Right lobe of liver (tissue), 6 donors: ENCODE results near the gene ITGB3BP. TPM values are rescaled to one million over a fixed set of nuclear protein-coding genes. Genes with fewer than 3 reads are reported as not detected.

Source experiments
- ATAC-seq, 4 donors: fragments of 200-7000 bp; cut with Tn5 transposase; one replicate each; pipeline ENCODE4 v1.9.1; 2020; ENCODE audit warnings: mild to moderate bottlenecking in 4 of 4, moderate library complexity in 4 of 4
- DNase-seq, 3 donors: peaks; one replicate each; pipeline ENCODE4 v3.0.0-alpha.2; 2020
- H3K27ac ChIP-seq, 3 donors: fragments of 200-600 bp; one replicate each; pipeline ENCODE4 v1.8.0; 2022
- H3K27me3 ChIP-seq, 2 donors: fragments of 200-600 bp; one replicate each; pipeline ENCODE4 v1.8.0; 2022
- H3K36me3 ChIP-seq, 4 donors: fragments of 200-600 bp; sonication (generic) in 1 of 4; one replicate each; pipeline versions ENCODE4 v1.5.1 to v1.8.0; 2017 to 2022; ENCODE audit warnings: control low read depth in 1 of 4
- H3K4me1 ChIP-seq, 4 donors: fragments of 200-600 bp; sonication (generic) in 1 of 4; one replicate each; pipeline versions ENCODE4 v1.5.1 to v1.8.0; 2017 to 2022; ENCODE audit warnings: control low read depth in 1 of 4
- H3K4me3 ChIP-seq, 3 donors: fragments of 200-600 bp; one replicate each; pipeline ENCODE4 v1.8.0; 2022
- H3K9me3 ChIP-seq, 4 donors: fragments of 200-600 bp; sonication (generic) in 1 of 4; one replicate each; pipeline versions ENCODE4 v1.5.1 to v1.8.0; 2017 to 2022; ENCODE audit warnings: control low read depth in 1 of 4
- CTCF ChIP-seq, 4 donors: fragments of 200-600 bp in 3 of 4; fragments of 450-650 bp in 1 of 4; IDR thresholded peaks; one replicate each; pipeline versions ENCODE4 v1.5.1 to v1.8.0; 2016 to 2022; ENCODE audit warnings: antibody characterized with exemption in 4 of 4, mild to moderate bottlenecking in 2 of 4
- POLR2A ChIP-seq: fragments of 450-650 bp; IDR thresholded peaks from one replicate; pipeline ENCODE4 v1.6.1; 2017; ENCODE audit warnings: antibody characterized with exemption, mild to moderate bottlenecking
- WGBS: methylation state at CpG from one replicate; pipeline ENCODE4 v1.1.6; 2018; ENCODE audit warnings: low coverage, low lambda C conversion rate; ENCODE audit not compliant: insufficient coverage; ENCODE audit errors: missing lambda C conversion rate; 5-methylcytosine and 5-hydroxymethylcytosine counted together
- intact Hi-C, 2 donors: fragments of 100-400 bp; cut with DNase I; formaldehyde crosslinking; loops; one replicate each; pipeline versions ENCODE4 v1.11.2 to v1.14.1; 2022
- total RNA-seq, 6 experiments: library from RNA; depleted of rRNA in 2 of 6; stranded (reverse); fragments of >200 nt in 2 of 6; fragmentation: NEBNext Ultra II Directional in 3 of 6; extraction: Animal tissue kit (Norgen Biotek cat#: 25700) in 3 of 6; gene quantifications; one replicate each; pipeline versions ENCODE4 v1.1.0 to v1.2.4, GENCODE V29; 2016 to 2023
- donor health status: DM: no; HTN: yes; CAD: no.
- donor health status: DM: no; HTN: no; CAD: no.
- donor health status: DM: no; HTN: no; CAD: no.
- donor health status: DM: no; HTN: yes; CAD: no.
- donor health status: DM: no; HTN: yes; CAD: no.

The ITGB3BP gene
- total RNA-seq, 6 experiments from 2014 or later: 4.3 to 10.7 (median 7.0) TPM

- 85% methylated on average over 2 of the region's 2 CpGs for WGBS
- Histone ChIP-seq H3K36me3 (peaks cover 0 to 4% (median 0%) of the 10 kb centered on the region in 4 donors), H3K9me3 (no peaks in the 10 kb centered on the region), H3K4me1 (peaks cover 0 to 5% (median 0%) of the 10 kb centered on the region in 4 donors), H3K27ac (no peak overlapping the region), H3K4me3 (no peak overlapping the region), H3K27me3 (no peaks in the 10 kb centered on the region)
- TF ChIP-seq POLR2A: no peak
- TF ChIP-seq CTCF (IDR thresholded peaks at IDR 0.05): no peak
- DNase-seq (no peak), ATAC-seq (no peak)
- intact Hi-C loops: no loop called here
These were observed 14.0 kb upstream of the ITGB3BP start for GRCh38 chr1:63537006-63537405.

GRCh38 chr1:63534406-63534805 is 11.4 kb upstream of the ITGB3BP start:
- TF ChIP-seq POLR2A (no peak), CTCF (IDR thresholded peaks at IDR 0.05) (no peak)
- H3K4me1 ChIP-seq: peaks cover 0 to 5% (median 0%) of the 10 kb centered on the region in 4 donors
- peak in 1 of 4 donors; percentile 33 for ATAC-seq
- DNase-seq: no peak
- H3K27ac ChIP-seq: no peak overlapping the region
- H3K36me3 ChIP-seq: peaks cover 0 to 4% (median 0%) of the 10 kb centered on the region in 4 donors
- no peaks in the 10 kb centered on the region for H3K9me3 ChIP-seq
- H3K27me3 ChIP-seq: no peaks in the 10 kb centered on the region
- intact Hi-C loops: no loop called here
- H3K4me3 ChIP-seq: no peak overlapping the region

- ATAC-seq: no peak
- Histone ChIP-seq H3K4me1 (peaks cover 0 to 5% (median 0%) of the 10 kb centered on the region in 4 donors), H3K9me3 (no peaks in the 10 kb centered on the region), H3K4me3 (no peak overlapping the region), H3K27ac (no peak overlapping the region), H3K36me3 (peaks cover 0 to 4% (median 0%) of the 10 kb centered on the region in 4 donors), H3K27me3 (no peaks in the 10 kb centered on the region)
- TF ChIP-seq CTCF (IDR thresholded peaks at IDR 0.05) (no peak), POLR2A (no peak)
- intact Hi-C loops: no loop called here
- no peak for DNase-seq
- WGBS: 92% methylated on average over 1 of the region's 1 CpG
These were observed 10.9 kb upstream of the ITGB3BP start for GRCh38 chr1:63533931-63534330.

GRCh38 chr1:63532727-63533126 is 9.7 kb upstream of the ITGB3BP start:
- Histone ChIP-seq H3K36me3 (peaks cover 0 to 6% (median 0%) of the 10 kb centered on the region in 4 donors), H3K27ac (no peak overlapping the region), H3K27me3 (no peaks in the 10 kb centered on the region), H3K4me1 (peaks cover 0 to 5% (median 0%) of the 10 kb centered on the region in 4 donors), H3K9me3 (no peaks in the 10 kb centered on the region), H3K4me3 (no peak overlapping the region)
- no peak for TF ChIP-seq POLR2A
- DNase-seq (no peak), ATAC-seq (no peak)
- intact Hi-C loops: no loop called here
- WGBS: 73% methylated on average over 1 of the region's 1 CpG

GRCh38 chr1:63524201-63524600 is 1.2 kb upstream of the ITGB3BP start:
- Histone ChIP-seq H3K4me3 (peak overlapping the region; percentile 56 to 76 (median 72)), H3K27me3 (no peaks in the 10 kb centered on the region), H3K27ac (peak overlapping the region; percentile 92 to 97 (median 96)), H3K36me3 (peaks cover 0 to 14% (median 0%) of the 10 kb centered on the region in 4 donors), H3K4me1 (peaks cover 0 to 17% (median 0%) of the 10 kb centered on the region in 4 donors), H3K9me3 (no peaks in the 10 kb centered on the region)
- 60% methylated on average over 3 of the region's 3 CpGs for WGBS
- ATAC-seq (no peak), DNase-seq (no peak)
- intact Hi-C loops: no loop called here
- TF ChIP-seq CTCF (IDR thresholded peaks at IDR 0.05) (no peak), POLR2A (no peak)
